NCI-H1105 treated with DMSO at 0.1 percent for 48 hours (cell line): ENCODE results near the gene POGLUT3.
A peak's percentile ranks its signal among the peaks of the same experiment; 100 is the strongest.

Experiments
- DNase-seq: peaks from one replicate; lab custom pipeline; 2025; lab: John Stamatoyannopoulos, UW

The POGLUT3 gene, protein sequence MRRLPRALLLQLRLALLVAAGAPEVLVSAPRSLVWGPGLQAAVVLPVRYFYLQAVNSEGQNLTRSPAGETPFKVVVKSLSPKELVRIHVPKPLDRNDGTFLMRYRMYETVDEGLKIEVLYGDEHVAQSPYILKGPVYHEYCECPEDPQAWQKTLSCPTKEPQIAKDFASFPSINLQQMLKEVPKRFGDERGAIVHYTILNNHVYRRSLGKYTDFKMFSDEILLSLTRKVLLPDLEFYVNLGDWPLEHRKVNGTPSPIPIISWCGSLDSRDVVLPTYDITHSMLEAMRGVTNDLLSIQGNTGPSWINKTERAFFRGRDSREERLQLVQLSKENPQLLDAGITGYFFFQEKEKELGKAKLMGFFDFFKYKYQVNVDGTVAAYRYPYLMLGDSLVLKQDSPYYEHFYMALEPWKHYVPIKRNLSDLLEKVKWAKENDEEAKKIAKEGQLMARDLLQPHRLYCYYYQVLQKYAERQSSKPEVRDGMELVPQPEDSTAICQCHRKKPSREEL

DNA sequence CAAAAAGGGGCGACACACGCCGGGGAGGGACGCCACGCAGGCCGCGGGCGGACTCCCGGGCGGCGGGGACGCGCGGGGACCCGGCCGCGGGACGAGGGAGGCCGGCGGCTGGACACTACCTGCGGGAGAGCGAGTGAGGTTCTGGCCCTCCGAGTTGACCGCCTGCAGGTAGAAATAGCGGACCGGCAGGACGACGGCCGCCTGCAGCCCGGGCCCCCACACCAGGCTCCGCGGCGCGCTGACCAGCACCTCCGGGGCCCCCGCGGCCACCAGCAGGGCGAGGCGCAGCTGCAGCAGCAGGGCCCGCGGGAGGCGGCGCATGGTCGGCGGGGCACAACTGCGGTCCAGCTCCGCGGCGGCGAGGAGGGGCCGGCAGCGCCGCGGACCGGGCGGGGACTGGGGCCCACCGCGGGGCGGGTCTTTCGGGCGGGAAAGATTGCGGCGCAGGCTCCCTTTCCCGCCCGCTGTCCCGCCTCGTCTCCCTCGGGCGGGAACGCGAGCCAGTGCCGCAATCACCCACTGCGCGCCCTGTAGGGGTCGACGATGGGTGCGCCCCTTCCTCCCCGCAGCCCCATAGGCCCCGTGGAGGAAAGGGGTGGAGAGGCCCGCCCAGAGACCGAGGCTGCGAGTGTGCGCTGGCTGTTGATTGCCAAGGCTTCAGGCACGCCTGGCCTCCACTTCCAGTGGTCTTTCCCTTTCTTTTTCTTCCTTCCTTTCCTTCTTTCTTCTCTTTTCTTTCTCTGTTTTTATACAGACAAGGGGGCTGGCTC, at the start of gene POGLUT3:
Gene POGLUT3 (minus strand): TSS at position 339 of the 770 bp plus-strand sequence. CDS start 18 bp downstream, at position 321.
- DNase-seq, result peak; percentile 74

DNA sequence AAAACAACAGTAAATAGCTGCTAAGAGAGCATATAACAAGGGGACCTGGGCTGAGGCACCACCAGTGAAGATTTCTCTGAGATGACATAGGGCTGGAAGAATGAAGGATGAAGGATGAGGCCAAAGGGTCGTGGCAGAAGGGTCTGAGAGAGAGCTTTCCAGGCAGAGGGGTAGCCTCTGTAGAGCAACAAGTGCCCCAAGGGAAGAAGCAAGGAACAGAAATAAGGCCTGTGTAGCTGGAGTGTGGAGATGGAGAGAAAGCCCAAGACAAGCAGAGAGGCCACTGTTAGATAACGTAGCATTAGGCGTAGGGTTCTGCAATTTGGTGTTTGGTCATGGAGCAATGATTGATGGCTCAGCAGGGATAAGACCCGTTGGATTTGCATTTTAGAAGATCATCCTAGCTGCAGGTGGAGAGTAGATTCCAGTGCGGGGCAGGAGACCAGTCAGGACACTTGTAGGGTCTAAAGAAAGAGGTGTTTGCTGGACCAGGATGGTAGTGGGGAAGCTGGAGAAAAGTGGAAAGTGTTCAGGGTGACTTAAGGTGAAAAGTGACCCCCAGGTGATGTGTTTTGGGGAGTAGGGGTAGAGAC, 47.8 kb upstream of the POGLUT3 start:
- no peak for DNase-seq

DNA sequence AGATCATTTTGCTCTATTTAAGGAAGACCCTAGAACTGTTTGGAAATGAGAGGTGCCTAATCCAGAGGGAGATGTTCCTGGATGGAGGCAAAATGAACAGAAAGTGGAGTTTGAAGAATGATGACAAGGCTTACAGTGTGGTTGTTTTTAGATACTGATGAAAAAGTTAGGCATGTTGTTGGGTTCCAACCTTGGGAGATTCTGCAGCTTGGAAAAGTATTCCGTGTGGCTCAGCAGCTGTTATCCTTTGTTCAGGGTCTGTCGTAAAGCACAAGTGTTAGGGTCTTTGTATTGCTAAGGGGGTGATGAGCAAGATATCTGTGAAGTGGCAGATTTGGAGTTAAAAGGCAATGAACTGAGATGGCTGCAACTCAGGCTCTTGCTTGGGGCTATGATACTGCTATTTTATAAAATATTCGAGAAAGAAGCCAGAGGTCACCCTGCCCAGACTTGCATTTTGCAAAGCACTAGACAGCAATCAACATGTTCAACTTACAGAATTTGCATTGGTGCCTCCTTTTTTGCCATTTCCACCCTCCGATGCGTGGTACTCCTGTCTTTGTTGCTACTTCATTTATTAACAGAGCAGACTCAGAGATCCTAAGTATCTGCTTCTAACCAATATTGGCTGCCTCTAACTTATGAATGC, 45.3 kb upstream of the POGLUT3 start:
- no peak for DNase-seq

DNA sequence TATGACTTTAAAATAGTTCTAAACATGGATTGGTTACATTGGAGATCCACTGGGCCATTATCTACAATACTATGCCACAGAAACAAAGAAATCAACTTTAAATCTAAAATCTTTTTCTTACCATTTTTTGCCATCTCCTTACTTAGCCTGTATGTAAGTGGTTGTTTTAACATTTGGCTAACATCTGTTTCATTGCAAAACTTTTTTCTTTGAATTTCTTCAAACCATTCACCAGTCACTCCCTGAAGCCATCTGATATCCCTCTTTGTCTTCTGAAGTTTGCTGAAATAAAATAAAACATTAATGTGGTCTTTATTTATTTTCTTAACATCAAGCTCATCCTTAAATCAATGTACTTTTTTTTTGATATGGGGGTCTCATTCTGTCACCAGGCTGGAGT, 43.3 kb upstream of the POGLUT3 start:
- DNase-seq, result no peak

DNA sequence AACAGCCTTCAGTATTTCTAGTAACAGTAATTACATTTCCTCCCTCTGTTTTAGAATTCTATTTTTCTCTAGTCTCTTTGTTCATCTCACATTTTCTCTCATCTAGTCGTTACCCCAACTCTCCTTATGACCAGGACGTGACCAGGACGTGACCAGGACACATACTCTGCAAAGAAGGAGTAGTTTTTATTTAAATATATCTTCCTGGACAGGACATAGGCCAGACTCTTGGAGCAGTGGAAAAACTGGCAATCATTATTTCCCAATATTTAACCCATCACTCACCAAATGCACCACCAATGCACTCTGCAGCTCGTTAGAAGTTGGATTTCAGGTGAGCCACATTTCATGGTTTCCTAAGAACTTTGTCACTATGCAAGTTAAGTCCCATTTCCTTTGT, 40.3 kb upstream of the POGLUT3 start:
- no peak for DNase-seq

DNA sequence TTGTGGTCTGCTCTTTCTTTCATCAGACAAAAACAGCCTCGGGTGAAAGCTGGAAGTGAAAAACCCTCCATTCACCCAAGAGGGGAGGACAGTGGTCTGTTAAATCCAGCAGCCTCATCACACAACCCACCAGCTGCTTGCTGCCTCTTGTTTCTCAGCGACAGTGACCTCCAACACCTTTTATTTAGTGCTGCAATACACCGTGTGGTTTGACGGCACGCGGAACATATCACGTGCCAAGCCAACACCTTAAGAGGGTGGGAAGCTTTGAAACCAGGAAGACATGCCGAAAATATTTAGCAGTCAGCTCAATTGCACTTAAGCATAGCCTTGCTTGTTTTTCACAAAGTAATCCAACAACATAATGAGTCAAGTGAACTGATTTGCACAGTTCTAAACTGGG, 39.8 kb upstream of the POGLUT3 start:
- DNase-seq, result no peak

DNA sequence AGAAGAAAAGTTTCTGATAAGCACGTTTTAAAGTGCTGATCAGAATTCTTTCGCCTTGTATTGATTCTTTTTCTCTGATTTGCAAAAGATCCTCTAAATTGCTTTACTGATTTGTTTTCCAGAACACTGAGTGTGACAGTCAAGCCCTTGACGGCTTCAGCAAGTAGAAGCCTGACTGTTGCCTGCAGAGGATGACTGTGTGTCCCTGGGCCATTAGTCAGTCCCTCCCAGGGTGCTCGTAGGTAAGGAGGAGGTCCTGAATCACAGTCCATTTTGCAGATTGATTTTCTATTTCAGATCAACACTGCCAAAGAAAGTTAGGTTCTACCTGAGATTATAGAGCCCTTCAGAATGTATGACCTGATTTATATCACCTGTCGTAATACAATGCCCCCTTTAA, 38.6 kb upstream of the POGLUT3 start:
- no peak for DNase-seq

DNA sequence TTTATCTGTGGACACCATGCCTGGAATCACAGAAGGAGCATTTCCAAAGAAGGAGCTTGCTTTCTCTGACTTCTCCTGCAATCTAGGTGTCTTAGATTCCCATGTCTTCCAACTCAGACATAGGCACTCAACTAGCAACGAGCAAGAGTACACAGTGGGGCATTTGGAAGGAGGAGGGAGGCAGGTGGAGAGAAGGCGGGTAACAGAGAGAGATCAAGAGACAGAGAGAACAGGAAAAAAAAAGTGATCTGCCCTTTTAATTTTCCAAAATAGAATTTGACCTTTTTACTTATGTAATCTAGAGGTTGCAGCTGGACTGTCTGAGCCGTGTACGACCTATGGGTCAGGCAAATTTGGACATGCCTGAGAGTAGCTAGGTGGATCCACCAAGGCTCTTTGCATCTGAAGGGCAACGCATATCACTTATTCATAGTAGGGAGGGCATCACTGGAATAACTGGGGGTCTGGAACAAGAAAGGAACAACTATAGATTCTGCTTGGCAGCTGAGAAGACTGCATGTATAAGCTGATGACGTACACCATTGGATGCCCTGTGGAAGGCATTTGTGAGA, 37.3 kb upstream of the POGLUT3 start:
- DNase-seq, result no peak

DNA sequence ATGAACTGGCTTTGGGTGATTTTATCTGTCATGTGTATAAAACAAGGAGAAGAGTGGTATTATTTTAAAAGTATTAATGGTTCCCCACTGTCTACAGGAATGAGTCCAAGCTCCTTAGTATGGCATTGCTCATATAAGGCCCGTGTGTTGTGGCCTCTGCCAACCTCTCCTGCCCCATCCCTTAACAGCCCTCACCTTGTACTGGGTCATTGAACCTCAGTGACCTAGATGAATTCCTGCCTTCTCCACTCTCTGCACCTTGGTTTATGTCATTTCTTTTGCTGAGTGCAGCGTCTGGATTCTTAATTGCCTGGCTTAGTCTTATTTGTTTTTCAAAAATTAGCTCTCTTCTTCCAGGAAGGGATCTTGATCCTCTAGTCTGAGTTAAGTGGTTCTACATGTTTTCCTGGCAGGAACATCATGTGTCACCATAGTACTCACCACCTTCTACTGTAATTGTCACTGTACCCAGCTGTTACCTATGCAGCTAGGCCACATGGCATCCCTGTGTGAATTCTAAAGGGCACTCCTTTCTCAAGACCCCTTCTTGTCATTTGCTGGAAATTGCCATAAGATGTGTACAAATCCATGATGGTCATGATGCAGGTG, 36.2 kb upstream of the POGLUT3 start:
- DNase-seq, result no peak

DNA sequence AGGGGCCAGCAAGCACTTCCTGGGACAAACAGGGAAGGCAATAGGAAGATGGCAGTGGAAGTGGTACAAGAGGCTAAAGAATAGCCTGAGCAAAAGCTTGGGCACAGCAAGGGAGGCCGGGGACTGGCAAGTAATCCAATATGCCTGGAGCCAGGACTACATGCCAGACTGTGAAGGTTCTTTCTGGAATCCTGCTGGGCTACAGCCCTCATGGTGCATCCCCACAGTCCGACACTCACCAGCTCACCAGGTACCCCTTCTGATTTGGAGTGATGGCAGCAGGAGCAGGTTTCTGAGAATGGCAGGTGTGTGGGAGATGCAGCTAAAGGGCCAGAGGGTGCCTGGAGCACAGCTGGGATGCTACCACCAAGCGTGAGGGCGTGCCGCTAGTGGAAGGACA, 32.2 kb upstream of the POGLUT3 start:
- no peak for DNase-seq

DNA sequence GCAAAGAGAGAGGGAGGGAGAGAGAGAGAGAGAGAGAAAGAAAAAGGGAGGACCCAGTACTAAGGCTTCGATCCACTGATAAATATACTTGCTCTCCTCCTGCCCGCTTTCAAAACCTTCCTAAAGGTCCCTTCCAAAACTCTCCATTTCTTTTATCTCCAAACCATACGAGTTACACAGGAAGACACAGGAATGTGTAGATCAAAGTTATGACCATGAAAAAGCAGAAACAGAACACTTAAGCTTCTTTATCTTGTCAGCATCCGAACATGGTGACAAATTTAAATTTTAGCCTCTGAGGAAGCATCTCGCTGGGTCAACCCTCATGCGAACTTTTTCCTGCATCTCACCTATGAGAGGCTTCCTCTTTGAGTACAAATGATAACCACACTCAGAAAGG, 29.2 kb upstream of the POGLUT3 start:
- no peak for DNase-seq

DNA sequence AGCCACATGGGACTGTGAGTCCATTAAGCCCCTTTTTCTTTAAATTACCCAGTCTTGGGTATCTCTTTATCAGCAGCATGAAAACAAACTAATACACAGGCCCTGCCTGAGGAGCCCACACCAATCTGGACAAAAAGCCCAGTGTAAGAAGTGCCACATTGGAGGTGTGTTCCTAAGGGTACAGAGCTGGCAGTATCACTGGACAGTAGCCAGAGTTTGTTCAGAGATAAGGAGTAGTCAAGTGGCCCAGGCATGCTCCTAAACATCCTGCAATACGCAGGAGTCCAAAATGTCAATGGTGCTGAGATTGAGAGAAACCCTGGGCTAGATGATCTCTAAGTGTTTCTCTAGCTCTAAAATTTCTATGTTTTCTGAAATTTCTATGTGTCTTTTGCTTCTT, 27.0 kb upstream of the POGLUT3 start:
- no peak for DNase-seq

DNA sequence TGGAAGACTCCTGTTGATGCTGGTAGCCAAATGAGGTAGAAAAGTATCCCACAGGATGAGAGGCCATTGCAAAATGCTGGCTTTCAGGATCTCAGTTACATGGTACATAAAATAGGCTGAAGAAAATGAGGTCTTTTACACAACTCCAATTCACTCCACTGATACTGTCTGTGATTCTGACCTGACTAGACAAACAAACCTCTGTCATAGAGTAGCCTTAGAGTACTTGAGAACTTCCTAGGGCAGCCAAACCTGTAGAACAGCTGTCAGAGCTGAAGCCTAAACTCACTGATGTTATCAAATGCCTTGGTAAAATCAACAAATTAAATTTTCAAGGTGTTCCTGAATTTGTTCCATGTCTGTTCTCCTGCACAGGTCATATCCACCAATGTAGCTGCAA, 26.2 kb upstream of the POGLUT3 start:
- no peak for DNase-seq

DNA sequence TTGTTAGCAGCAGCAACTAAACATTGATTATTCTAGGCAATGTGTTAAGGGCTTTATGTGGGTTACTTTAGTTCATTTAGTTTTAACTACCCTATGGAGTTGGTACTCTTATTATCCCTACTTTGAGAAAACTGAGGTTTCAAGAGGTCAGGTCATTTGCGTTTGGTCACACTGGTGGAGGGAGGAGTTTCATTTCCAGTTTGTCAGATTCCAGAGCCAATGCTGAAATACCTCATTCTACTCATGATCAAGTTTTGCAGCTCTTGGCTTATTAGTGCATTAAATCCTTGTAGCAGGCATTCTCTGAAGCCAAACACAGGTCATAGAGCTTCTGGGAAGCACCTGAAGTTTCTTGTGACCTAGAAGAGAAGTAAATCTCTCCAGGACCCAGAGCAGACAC, 24.1 kb upstream of the POGLUT3 start:
- DNase-seq, result no peak

DNA sequence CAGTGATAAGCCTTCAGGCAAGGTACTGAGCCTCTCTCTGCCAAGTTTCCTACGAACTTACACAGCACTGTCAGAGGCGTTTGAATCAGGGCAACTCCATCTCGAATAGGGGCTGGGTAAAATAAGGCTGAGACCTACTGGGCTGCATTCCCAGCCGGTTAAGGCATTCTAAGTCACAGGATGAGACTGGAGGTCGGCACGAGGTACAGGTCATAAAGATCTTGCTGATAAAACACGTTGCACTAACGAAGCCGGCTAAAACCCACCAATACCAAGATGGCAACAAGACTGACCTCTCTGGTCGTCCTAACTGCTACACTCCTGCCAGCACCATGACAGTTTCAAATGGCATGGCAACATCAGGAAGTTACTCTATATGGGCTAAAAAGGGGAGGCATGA, 20.4 kb upstream of the POGLUT3 start:
- DNase-seq, result no peak

DNA sequence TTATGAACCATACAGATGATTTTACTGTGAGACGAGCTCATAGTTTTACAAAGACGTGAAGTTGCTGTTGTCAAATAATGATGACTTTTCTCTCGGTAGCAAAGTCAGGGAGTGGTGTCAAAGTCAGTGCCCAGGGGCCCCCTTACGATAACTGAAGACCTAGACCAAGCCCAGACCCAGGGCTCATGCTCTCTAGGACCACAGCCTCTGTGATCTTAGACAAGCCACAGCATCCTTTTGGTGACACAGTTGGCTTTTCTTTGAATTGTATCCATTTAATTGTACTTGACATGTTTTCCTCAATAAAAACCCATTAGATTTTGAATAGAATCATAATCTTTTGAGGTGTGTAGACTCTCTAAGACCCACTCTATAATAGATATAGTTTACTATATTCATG, 17.9 kb upstream of the POGLUT3 start:
- no peak for DNase-seq

DNA sequence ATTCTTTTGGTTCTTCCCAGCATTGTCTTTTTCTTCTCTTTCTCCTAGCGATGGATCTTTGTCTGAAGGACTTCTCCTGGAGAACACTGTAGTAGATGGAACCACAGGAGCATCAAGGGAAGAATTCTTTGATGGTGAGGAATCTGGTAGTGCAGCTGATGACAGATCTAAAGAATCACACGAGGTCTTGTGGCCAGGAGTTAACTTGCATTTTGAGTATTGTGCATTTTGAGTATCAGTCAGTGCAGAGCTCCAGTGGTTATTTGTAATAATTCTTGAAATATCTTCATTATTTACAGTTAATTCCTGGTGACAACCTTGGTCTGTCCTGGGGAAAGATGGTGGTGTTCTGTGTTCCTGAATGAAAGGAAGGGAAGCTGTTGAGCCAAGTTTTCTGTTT, 14.5 kb upstream of the POGLUT3 start:
- no peak for DNase-seq

DNA sequence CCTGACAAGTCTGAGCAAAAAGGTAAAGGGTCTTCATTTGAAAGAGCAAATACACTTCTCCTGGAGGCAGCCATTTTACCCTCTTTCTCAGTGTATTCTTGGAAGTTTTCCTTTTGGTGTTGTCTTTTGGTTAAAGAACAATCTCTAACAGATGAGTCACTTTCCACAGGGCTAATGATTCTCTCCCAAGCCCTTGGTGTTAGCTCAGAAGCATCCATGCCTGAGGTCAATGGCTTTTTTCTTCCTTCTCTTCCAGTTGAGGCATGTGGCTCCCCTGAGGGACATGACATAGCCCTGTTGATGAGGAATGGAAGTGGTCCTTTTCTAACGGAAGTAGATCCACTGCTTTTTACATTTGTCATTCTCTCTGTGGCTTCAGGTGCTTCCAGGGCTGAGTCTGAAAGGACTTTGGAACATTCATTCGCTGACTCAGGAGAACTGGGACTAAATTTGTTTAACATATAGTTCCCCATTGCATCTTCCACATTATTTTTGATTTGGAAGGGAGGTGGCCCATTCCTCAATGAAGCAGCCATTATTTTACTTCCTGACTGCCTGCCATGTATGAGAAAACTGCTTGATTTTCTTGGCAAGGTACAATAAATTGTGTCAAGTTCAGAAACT, 13.8 kb upstream of the POGLUT3 start:
- no peak for DNase-seq

DNA sequence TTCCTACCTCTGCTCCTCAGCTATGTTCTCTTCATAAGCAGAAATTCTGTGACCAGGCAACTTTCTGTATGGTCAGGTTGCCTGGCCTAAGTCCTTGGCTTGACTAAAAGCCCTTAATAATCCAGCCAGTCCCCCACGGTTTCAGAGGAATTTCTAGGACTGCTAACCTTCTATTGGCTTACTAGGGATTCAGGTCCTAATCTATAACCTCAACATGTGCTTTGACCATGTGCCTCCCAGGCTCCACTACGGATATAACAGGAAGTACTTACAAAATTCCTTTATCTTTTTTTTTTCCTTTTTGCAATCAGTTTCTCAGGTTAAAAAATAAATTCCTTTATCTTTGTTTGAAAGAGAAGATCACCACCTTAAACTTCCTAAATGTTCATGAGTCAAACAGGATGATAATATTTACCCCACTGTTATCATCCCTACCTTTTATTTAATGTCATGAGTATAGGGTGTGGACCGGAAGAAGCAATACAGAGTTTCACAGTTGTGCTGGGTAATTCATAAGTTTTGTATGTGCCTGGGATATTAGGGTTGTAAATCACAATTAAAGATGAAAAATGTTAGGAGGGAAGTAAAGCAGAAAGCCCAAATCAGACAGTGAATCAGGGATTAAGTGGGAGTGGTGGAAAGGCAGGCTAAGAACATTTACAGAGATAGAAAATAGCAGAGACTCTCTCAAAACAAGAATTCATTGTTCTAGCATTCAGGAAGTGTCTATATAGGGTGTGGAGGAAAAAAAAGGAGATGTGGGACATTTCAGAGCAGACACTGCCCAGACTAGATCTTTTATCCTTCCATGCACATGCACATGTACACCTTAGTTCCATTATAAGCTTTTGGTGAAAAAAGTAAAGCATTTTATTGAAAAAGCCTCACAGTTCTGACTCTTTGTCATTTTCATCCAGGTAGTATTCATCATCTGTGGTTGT, 10.7 kb upstream of the POGLUT3 start:
- no peak for DNase-seq

DNA sequence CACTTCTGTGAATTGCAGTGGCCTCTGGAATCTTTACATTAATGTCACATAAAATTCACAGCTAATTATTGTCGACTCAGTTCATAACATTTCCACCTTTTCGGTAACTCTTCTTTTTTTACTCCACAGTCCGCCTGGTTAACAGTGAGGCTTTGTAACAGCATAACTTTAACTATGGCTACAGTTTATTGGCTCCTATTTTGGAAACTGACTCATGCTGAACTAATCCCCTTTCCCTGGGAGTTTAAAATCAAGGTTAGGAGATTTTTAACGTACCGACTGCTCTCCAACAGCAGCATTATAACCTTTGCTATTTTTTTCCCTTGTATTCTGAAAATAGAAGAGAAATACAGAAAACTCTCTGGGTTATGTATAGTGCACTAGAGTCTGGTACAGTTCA, 3.2 kb upstream of the POGLUT3 start:
- no peak for DNase-seq
